HG02840 (cell line): ENCODE results near the gene RAVER2.

Experiments used
- ATAC-seq: cut with Tn5 transposase; IDR thresholded peaks from one replicate; pipeline ENCODE4 v1.9.1; 2021; ENCODE audit warnings: mild to moderate bottlenecking, moderate library complexity, moderate number of reproducible peaks; ENCODE audit not compliant: unreplicated experiment, low FRiP score

Gene RAVER2

DNA sequence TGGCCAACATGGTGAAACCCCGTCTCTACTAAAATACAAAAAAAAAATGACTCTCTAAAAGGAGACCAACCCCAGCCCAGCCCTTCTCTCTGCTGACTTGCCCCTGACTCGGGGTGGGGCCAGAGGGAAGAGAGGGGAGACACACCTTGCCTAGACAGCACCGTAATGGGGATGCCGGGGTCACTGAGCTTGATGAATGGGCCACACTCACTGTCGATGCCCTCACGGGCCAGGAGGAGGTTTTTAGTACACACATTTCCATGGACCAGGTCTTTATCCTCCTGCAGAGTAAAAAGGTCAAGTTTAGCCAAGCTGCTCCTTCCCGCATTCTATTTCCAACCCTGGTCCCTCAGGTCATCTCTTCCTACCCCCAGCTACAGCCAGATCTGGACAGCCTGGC lies 99.7 kb downstream of the RAVER2 start:
- no peak for ATAC-seq

DNA sequence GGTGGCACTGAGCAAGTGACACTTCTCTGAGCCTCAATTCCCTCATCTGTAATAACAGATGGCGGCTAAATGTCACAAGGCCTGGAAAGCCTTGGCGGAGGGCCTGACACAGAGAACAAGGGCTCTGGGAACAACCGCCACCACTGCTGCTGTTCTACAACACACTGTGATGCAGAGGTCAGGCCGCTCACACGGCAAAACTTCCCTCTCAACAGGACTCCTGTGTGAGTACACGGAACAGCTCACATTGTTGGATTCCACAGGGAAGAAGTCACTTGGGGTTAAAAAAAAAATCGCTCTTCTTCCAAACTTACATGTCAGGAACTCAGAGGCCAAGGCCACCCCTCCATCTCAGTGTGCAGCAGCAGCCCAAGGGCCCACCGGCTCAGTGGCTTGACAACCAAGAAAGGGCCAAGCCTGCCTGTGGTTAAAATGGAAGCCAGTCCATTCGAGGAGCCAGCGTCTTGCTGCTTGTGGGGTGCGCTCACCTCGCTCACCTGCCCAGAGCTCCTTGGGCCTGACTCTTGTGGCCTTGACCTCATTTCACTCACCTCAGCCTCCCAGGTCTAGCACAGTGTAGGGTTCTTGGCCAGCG lies 101.1 kb downstream of the RAVER2 start:
- ATAC-seq: no peak

DNA sequence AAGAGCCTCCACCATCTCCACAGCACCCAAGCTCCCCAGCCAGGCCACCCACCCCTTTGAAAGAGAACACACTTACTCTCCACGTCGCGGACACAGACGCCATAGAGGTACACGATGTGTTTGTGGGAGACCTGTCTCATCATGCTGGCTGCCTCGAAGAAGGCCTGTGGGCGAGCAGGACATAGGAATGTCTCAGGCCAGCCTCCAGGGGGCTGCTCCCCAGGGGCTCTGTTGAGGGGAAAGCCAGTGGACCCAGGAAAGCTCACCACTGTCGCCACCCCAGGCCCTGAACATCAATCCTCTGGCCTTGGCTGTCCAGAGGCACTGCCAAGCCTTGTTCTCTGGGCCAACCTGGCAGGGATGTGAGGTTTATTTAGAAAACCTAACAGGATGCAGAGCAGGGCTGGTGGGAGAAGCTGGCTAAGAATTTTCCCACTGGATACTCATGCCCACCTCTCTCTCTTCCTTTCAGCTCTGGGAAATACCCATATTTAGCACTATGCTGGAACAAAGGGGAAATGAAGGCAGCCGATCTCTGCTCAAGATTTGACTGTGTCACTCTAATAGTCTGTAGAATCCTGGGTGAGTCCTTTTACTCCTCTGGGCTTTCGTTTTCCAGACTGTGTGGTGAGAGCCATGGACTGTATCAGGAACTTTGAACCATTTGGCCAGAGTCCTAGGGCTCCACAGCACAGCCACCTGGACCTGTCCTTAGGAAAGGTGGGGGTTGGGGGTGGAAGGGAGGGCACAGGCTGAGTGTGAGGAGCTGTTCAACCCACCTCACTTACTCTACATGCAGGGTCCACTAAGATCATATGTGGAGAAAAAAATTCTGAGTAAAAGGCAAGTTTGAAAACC lies 101.9 kb downstream of the RAVER2 start:
- ATAC-seq: no peak

DNA sequence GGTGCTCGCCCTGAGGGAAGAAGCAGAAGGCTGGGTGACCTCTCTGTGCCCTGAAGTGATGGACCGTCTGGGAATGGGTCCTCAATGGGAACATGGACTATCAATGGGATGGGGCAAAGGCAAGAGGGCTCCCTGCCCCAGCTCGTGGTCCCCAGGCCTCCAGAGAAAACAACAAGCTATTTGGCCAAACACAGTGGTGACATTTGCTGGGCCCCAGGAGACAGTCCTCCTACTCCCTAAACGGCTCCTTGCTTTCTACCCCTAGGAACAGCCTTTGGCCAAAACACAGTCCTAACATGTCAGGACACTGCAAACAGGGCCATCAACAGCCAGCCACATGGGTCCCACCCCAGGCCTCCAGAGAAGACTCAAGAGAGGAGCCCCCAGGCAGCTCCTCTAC lies 102.8 kb downstream of the RAVER2 start:
- ATAC-seq: no peak

DNA sequence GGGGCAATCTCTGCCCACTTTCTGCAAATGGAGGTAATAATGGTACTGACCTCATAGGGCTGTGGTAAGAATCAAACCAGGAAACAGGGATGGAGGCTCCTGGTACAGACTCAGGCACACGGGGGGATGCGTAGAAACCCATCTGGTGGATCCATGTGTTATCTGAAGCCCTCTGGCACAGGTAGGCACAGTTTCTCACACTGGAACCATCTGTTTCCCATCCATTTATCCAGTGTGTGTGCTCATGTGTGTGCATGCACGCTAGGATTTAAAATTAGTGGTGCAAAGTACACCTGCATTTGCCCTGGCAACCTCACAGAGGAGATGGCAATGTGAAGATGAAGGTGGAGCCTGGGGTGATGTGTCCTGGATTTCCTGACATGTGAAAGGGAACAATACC lies 103.3 kb downstream of the RAVER2 start:
- no peak for ATAC-seq

DNA sequence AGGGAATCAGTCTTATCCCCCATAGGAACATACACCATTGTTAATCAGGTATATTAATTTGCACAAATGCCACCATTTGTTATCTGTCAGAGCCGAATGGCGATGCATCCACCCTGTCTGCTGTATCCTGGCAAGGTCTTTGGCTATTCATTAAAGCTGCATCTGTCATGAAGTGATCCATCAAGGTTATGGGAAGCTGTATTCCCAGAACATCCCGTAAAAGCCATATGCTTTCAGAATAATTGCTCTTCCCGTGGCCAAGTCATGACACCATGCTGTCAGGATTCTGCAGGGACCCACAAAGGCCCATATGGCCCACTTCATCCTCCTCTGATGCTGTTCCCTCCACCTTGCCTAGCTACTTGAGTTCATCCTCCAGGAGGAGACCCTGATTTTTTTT lies 103.9 kb downstream of the RAVER2 start:
- no peak for ATAC-seq

DNA sequence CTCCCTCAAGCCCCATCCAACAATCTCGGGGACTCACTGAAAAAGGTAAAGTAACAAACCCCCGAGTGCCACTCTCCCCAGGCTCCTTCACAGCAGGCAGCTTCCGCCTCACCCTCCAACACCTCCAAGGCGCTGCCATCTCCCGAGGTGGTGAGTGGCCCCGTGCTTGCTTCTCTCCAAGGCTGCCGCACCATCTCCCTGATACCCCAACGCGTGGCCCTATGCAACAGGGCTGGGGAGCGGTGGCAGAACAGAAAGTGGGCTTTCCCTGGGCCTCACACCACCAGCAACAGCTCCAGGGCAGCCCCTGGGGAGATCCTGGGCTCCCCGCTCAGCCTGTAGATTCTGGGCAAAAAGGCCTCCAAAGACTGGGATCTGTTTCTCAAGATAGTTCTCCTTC lies 105.1 kb downstream of the RAVER2 start:
- ATAC-seq: no peak

DNA sequence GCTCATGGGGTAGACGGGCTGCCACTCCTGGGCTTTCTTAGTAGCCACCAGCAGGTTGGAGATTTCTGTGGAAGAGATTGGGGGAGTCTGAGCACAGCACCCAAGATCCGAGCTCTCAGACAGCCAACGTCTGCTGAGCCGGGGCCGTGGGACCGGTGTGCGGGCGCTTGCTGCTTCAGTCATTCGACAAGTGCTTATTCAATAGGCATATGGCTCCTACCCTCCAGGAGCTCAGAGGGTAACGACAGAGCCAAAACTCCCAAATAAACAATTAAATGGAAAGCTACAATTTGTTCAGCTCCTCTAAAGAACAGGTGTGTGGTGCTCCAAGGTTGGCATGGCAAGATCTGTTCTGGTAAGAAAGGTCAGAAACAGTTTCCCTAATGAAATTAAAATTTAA lies 106.0 kb downstream of the RAVER2 start:
- ATAC-seq: no peak

DNA sequence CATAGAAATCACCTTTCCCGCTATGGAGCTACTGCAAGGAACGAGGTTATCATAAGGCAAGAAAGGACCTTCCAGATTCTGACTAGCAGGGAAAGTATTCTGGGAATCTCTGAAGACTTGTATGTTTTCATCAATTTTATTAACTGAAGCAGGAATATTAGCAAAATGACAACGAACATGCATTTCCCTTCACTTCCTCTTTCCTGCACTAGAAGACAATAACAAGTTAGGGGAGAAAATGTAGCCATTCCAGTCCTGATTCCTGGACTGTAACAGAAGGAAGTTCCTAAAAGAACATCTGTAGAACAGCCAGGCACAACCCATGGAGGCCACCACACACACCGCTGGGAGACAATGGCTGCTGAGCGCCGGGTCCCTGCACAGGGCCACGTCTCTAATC lies 106.8 kb downstream of the RAVER2 start:
- no peak for ATAC-seq

DNA sequence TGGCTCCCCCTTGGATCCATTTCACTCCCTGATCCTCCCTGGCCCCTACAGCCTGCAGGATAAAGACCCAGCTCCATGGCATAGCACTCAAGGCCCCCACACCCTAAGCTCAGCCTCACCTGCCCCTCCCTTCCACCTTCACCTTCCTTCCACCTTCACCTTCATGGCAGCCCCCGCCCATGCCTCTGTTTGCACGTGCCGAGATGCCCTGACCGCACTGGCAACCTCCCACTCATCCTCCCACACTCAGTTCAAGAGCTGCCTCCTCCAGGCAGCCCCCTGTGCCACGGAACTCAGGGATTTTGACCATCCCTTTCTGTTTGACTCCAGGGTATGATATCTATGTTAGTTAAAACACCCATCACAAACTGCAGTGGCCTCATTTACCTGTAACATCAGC lies 109.8 kb downstream of the RAVER2 start:
- ATAC-seq: no peak

DNA sequence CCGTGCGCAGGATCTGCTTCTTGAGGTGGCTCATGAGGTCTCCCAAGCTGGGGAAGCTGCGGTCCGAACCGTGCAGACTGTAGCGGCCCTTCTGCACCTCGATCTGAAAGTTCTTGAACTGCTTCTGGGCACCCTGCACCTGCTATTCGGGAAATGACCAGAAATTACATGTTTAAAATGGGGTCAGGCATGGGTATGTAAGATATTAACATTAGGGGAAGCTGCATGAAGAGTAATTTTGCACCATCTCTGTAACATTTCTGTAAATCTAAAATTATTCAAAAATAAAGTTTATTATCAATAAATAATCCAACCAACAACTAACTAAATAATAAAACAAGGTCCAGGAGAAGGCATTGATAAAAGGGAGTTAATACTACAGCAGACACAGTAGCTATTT lies 110.7 kb downstream of the RAVER2 start:
- ATAC-seq: no peak

DNA sequence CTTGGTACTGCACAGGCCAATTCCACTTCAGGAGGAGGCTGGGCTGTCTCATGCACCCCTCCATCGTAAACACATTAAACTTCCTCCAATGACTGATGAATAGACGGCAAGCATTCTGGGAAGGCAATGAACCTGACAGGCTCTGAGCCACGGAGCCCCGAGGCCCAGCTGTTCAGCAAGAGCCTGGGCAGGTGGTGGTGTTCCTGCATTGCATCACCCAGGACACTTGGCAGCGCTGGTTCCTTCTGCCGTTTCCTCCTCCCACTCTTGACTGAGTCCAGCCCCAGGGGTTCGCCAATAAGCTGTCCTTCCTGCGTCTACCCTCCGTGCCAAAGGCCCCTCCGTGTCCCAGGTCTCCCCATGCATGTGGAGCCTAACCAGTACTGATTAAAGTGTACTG lies 111.7 kb downstream of the RAVER2 start:
- ATAC-seq: no peak

DNA sequence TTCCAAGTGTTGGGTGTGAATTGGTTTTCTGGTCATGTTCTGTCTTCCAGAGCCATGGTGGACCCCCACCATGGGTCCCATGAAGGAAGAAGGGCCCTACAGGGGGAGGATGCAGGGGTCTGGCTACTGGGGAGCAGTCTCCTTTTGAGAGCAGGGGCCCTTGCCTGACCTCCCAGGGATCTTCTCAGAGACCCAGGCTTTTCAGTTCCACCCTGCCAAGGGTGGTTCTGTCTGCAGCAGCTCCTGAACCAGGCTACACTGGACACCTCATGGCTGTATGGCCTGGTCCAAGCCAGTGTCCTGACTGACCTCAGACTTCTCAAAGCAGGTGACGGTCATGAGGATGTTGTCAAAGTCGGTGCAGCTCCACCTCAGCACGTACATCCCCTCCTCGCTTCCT lies 112.5 kb downstream of the RAVER2 start:
- no peak for ATAC-seq

DNA sequence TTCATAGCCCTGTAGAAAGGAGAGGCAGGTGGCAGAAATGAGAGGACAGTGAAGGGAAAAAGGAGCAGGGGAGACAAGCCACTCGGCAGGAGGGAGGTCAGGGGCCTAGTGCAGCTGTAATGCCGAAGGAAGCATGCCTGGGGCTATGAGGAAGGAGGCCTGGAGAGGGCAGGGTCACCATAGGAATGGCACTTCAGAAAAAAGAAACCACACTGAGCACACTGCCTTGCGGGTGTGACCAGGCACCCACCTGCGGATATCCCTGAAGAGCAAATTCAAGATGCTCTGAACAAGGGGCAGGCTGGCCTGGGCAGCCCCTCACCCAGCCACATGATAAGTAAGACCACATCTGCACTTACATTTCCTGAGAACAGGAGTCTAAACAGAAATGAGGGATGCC lies 116.7 kb downstream of the RAVER2 start:
- ATAC-seq: no peak

DNA sequence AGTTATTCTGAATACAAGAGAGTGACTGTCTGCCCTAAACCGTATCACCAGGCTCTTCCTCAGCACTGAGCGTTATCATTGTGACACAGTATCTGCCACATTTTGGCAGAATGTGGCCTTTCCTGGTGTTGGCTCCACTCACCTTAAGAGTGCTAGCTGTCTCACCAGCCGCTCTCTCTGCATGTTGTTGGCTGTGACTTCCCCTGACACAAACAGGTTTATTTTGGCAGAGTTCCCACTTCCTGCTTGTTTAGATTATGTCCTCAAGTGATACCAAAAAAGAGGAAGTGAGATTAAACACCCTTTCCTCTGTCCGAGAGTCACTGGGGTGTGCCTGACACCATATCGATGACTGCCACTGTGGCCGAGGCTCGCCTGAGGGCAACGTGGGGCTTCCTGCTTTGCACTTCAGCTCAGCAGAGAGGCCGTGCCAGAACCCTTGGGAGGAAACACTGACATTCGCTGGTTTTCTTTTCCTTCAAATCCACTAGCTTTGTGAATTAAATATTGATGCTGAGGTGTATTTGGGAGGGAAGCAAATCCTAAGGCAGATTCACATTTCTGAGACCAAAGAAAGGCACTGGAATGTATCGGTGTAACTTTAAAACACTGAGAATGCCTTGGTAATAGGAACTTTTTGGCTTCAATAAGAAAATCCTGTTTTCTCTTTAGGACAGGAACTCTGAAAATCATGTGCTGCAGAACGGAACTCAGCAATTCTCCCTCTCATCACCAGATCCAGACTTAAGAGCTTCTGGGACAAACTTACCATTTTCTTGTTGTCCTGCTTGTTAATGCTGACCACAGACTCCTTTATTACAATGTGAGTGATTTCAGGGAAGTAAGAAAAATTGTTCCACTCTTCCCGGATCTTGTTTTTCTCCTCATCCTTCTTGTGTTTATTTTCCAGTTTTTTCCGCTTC lies 119.4 kb downstream of the RAVER2 start:
- ATAC-seq: peak; percentile 100

DNA sequence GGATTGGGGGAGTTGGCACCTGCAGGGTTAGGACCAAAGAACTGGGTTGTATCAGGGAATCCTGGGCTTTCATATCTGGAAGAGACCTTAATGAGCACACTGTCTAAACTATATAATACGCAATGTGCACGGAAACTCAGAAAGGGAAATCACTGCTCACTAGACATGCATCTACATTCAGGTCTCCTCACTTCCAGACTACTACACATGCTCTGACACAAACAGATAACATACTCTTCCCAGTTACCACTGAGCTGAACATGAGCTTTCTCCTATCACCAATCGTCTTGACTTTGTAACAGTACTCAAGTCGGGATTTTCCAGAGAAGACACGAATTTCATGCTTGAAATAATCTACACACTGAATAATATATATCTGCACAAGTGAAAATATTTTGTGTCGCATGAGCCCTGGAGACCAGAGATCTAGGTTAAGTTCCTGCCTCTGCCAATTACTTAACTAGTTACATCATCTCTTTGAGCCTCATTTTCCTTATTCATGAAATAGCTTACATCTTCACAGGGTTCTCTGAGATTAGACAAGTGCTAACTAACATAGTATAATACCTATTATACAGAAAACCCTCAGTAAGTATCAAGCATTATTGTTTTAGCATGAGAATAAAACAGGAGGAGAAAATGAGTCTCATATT lies 120.4 kb downstream of the RAVER2 start:
- ATAC-seq: no peak

DNA sequence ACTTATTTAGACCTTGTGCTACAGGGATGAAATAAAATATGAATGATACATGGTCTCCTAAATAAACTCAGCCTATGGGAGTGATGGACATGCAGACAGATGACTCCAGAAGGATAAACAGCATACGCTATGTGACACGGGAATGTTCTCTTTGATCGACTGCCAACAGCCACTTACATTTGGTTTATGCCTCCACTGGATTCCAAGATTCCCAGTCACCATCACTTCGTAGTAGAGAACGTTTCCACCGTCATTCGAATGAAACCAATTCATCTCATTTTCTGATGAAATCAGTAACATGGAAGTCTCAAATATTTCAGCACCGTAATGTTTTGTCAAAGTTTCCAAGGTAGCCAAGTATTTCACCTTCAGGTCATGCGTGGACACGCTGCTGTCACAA lies 121.8 kb downstream of the RAVER2 start:
- no peak for ATAC-seq

DNA sequence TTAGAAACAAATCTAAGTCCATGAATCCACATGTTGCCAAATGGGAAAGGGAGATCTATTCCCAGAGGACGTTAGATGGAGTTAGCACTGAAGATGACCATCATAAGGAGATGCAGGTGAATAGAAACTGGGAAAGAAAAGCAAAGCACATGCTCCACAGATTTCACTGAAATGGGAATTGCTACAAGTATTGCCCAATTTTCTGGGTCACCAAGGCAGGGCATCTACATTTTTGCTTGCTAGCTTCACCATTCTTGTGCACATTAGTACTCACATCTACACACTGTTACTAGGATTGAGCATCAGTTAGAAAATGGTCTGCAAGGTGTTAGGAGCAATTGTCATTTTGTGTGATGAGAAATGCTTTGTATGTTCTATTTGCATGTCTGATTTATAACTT lies 122.4 kb downstream of the RAVER2 start:
- no peak for ATAC-seq

DNA sequence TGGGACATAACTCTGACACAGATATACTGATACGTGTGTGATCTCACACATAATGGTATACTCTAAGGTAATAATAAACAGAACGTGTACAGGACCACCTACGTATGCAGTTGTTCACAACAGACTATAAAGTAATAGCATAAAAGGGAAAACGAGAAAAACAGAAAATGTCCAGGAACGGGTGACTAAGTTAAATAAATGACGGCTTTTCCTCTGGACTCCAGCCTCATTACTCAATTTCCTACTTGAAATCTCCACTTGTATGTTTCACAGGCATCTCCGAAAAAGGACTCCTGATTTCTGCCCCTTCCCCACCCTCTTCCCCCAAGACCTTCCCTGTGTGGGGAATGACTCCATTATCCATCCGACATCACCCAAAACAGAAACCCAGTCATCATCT lies 126.4 kb downstream of the RAVER2 start:
- ATAC-seq: no peak

DNA sequence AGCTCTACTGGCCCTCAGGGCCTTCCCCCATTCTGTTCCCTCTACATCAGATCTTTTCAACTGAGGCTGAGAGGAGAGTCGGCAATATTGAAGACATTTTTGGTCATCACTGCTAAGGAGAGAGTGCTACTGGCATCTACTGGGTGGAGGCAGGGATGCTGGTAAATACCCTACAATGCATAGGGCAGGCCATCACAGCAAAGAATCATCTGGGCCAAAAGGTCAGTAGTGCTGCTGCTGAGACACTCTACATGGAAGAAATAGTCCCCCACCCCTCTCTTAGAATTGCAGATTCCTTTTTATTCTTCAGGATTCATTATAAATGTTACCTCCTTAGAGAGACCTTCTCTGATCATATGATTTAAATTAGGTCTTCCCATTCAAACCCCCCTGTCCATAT lies 127.2 kb downstream of the RAVER2 start:
- ATAC-seq: no peak

DNA sequence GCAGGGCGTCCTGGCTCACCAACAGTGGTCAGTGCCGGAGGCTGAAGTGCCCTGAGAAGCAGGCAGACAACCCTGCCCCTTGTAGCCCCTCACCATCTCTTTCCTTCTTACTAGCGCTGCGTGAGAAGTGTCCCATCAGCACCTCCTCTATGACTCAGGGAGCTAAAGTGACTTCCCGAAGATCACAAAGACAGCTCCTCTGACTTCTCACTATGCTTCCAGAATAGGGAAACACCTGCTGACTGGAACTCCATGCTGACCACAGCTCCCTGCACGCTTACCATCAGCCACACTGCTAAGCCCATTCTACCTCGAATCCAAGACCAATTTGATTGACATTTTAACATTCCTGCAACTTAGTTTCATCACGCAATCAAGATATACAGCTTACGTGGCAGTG lies 128.7 kb downstream of the RAVER2 start:
- ATAC-seq: no peak
